Activated CD8-positive, alpha-beta T cell treated with anti-CD3 and anti-CD28 coated beads for 36 hours (primary cell): ENCODE results near the gene FLT4. TPM values are rescaled to one million over a fixed set of nuclear protein-coding genes. Genes with fewer than 3 reads are reported as not detected.

Source experiments
- ATAC-seq: fragments of 200-7000 bp; cut with Tn5 transposase; one replicate; pipeline ENCODE4 v1.10.0; 2021; ENCODE audit warnings: mild to moderate bottlenecking, moderate library complexity
- CTCF ChIA-PET: fragments of 350-600 bp; sonication (Branson Sonifier 250); formaldehyde crosslinking; loops from one replicate; lab custom pipeline; 2021; ENCODE audit warnings: antibody characterized with exemption; lab: Charles Lee
- POLR2A ChIA-PET: fragments of 350-600 bp; sonication (Branson Sonifier 250); formaldehyde crosslinking; loops from one replicate; lab custom pipeline; 2021; ENCODE audit warnings: antibody characterized with exemption; lab: Charles Lee
- DNase-seq: peaks from one replicate; pipeline ENCODE4 v3.0.0-alpha.2; 2020
- H3K27ac Mint-ChIP-seq: one replicate; pipeline ENCODE4 v1.8.0; 2021; ENCODE audit warnings: mild to moderate bottlenecking, mixed read lengths
- H3K27me3 Mint-ChIP-seq: one replicate; pipeline ENCODE4 v1.8.0; 2021; ENCODE audit warnings: mixed read lengths
- H3K36me3 Mint-ChIP-seq: one replicate; pipeline ENCODE4 v1.8.0; 2021; ENCODE audit warnings: low read depth, mixed read lengths
- H3K4me1 Mint-ChIP-seq: one replicate; pipeline ENCODE4 v1.8.0; 2021; ENCODE audit warnings: low read depth, mixed read lengths
- H3K4me3 Mint-ChIP-seq: one replicate; pipeline ENCODE4 v1.8.0; 2021; ENCODE audit warnings: mild to moderate bottlenecking, moderate library complexity, mixed read lengths
- H3K9me3 Mint-ChIP-seq: one replicate; pipeline ENCODE4 v1.8.0; 2021; ENCODE audit warnings: mixed read lengths
- CTCF ChIP-seq: fragments of 200-600 bp; IDR thresholded peaks from one replicate; pipeline ENCODE4 v1.8.0; 2022; ENCODE audit warnings: antibody characterized with exemption, mild to moderate bottlenecking
- intact Hi-C: fragments of 100-400 bp; cut with micrococcal nuclease; formaldehyde crosslinking; loops from one replicate; pipeline ENCODE4 v1.10.0; 2022
- total RNA-seq, 2 experiments: library from RNA; stranded (reverse); gene quantifications; one replicate each; pipeline ENCODE4 v1.2.3, GENCODE V29; 2021

FLT4 gene
- total RNA-seq, 2 experiments from 2014 or later = 3.3 to 4.4 TPM

- H3K4me3 Mint-ChIP-seq = no peak overlapping the region
- H3K4me1 Mint-ChIP-seq = no peaks in the 10 kb centered on the region
- intact Hi-C loops = no loop called here
- POLR2A ChIA-PET = no interaction called here
- no peak overlapping the region for H3K27ac Mint-ChIP-seq
- no peaks in the 10 kb centered on the region for H3K9me3 Mint-ChIP-seq
- H3K36me3 Mint-ChIP-seq = no peaks in the 10 kb centered on the region
- no peak for TF ChIP-seq CTCF
- no peak for ATAC-seq
- H3K27me3 Mint-ChIP-seq = no peaks in the 10 kb centered on the region
- no peak for DNase-seq
- CTCF ChIA-PET = no interaction called here
Measured at GRCh38 chr5:180630426-180630825, 19.0 kb downstream of the FLT4 start.

GRCh38 chr5:180629831-180630382 is 19.5 kb downstream of the FLT4 start:
- Mint-ChIP-seq H3K36me3 (no peaks in the 10 kb centered on the region), H3K4me1 (no peaks in the 10 kb centered on the region), H3K27me3 (no peaks in the 10 kb centered on the region), H3K9me3 (no peaks in the 10 kb centered on the region), H3K27ac (no peak overlapping the region), H3K4me3 (no peak overlapping the region)
- ATAC-seq (no peak), DNase-seq (no peak)
- ChIA-PET CTCF (no interaction called here), POLR2A (no interaction called here)
- TF ChIP-seq CTCF = no peak
- intact Hi-C loops = no loop called here

- ATAC-seq (no peak), DNase-seq (no peak)
- no peaks in the 10 kb centered on the region for H3K36me3 Mint-ChIP-seq
- ChIA-PET CTCF (no interaction called here), POLR2A (interaction anchor here (0.6 kb wide), 1 partner anchor 1036 kb away, joined by 4 read pairs; no protein-coding TSS in a partner anchor)
- intact Hi-C loops = no loop called here
- no peaks in the 10 kb centered on the region for H3K27me3 Mint-ChIP-seq
- no peak overlapping the region for H3K27ac Mint-ChIP-seq
- H3K4me1 Mint-ChIP-seq = peaks cover 4% of the 10 kb centered on the region
- no peak overlapping the region for H3K4me3 Mint-ChIP-seq
- no peak for TF ChIP-seq CTCF
- H3K9me3 Mint-ChIP-seq = no peaks in the 10 kb centered on the region
Measured at GRCh38 chr5:180628827-180629750, 20.3 kb downstream of the FLT4 start.

GRCh38 chr5:180628211-180628610 is 21.2 kb downstream of the FLT4 start:
- CTCF ChIA-PET = no interaction called here
- POLR2A ChIA-PET = no interaction called here
- no peak overlapping the region for H3K4me3 Mint-ChIP-seq
- ATAC-seq (no peak), DNase-seq (no peak)
- intact Hi-C loops = no loop called here
- H3K4me1 Mint-ChIP-seq = peaks cover 8% of the 10 kb centered on the region
- no peaks in the 10 kb centered on the region for H3K36me3 Mint-ChIP-seq
- no peaks in the 10 kb centered on the region for H3K27me3 Mint-ChIP-seq
- no peak for TF ChIP-seq CTCF
- no peaks in the 10 kb centered on the region for H3K9me3 Mint-ChIP-seq
- H3K27ac Mint-ChIP-seq = no peak overlapping the region
